HG02943 (cell line): ENCODE results near the gene ITPRIPL1.
"Not testable (repeated sequence)": the region's sequence is repeated elsewhere in the genome, so short reads cannot be mapped to it uniquely, and the experiment has no call there.

ENCODE experiments used
- ATAC-seq: cut with Tn5 transposase; IDR thresholded peaks from one replicate; pipeline ENCODE4 v1.9.1; 2021; ENCODE audit warnings: mild to moderate bottlenecking, low read depth, moderate library complexity; ENCODE audit not compliant: unreplicated experiment

Gene ITPRIPL1

GRCh38 chr2:96325041-96325883 is at the start of gene ITPRIPL1:
Gene ITPRIPL1, plus strand, starts transcription at chr2:96325317. Its CDS starts 523 bp downstream, at chr2:96325840.
- no peak for ATAC-seq

- ATAC-seq: no peak
Measured at GRCh38 chr2:96276787-96277499, 48.2 kb upstream of the ITPRIPL1 start.

GRCh38 chr2:96287273-96287856 is 37.8 kb upstream of the ITPRIPL1 start:
- no peak for ATAC-seq

GRCh38 chr2:96291751-96292150 is 33.4 kb upstream of the ITPRIPL1 start:
- ATAC-seq: no peak

GRCh38 chr2:96294271-96294670 is 30.8 kb upstream of the ITPRIPL1 start:
- not testable (repeated sequence) for ATAC-seq

GRCh38 chr2:96296925-96297324 is 28.2 kb upstream of the ITPRIPL1 start:
- ATAC-seq: no peak

GRCh38 chr2:96301865-96302264 is 23.3 kb upstream of the ITPRIPL1 start:
- no peak for ATAC-seq

GRCh38 chr2:96304606-96305005 is 20.5 kb upstream of the ITPRIPL1 start:
- no peak for ATAC-seq

GRCh38 chr2:96305091-96305978 is 19.8 kb upstream of the ITPRIPL1 start, which contains the start of gene SNRNP200:
Gene SNRNP200, minus strand, starts transcription at chr2:96305546. Its CDS starts 109 bp downstream, at chr2:96305437.
- ATAC-seq: peak; percentile 86

- no peak for ATAC-seq
Measured at GRCh38 chr2:96305979-96306308, 19.2 kb upstream of the ITPRIPL1 start.

GRCh38 chr2:96306370-96306769 is 18.7 kb upstream of the ITPRIPL1 start:
- ATAC-seq: no peak

GRCh38 chr2:96308248-96308647 is 16.9 kb upstream of the ITPRIPL1 start:
- ATAC-seq: no peak

GRCh38 chr2:96315005-96315399 is 10.1 kb upstream of the ITPRIPL1 start:
- no peak for ATAC-seq

GRCh38 chr2:96315400-96316071 is 9.6 kb upstream of the ITPRIPL1 start:
- ATAC-seq: no peak

- ATAC-seq: no peak
Measured at GRCh38 chr2:96316999-96317398, 8.1 kb upstream of the ITPRIPL1 start.

GRCh38 chr2:96317584-96317997 is 7.5 kb upstream of the ITPRIPL1 start:
- no peak for ATAC-seq

- no peak for ATAC-seq
Measured at GRCh38 chr2:96318723-96319122, 6.4 kb upstream of the ITPRIPL1 start.

- no peak for ATAC-seq
Measured at GRCh38 chr2:96319396-96319795, 5.7 kb upstream of the ITPRIPL1 start.

- ATAC-seq: no peak
Measured at GRCh38 chr2:96320326-96320725, 4.8 kb upstream of the ITPRIPL1 start.
